Measurements from ENCODE around the gene VSTM4. TPM values are rescaled to one million over a fixed set of nuclear protein-coding genes. Genes with fewer than 3 reads are reported as not detected.
A peak's percentile ranks its signal among the peaks of the same experiment; 100 is the strongest.

VSTM4 gene
- polyA plus RNA-seq, 3 donors: 14.0 to 14.3 (median 14.2) TPM

GRCh38 chr10:49034925-49035324, 80.4 kb downstream of the VSTM4 start:
- no peak for DNase-seq (ENCODE audit: extremely low read depth in 1 of 11, low read depth in 9 of 11, low spot score in 4 of 11)

GRCh38 chr10:49033939-49034338, 81.4 kb downstream of the VSTM4 start:
- DNase-seq (ENCODE audit: extremely low read depth in 1 of 11, low read depth in 9 of 11, low spot score in 4 of 11): no peak

GRCh38 chr10:49029666-49030065, 85.7 kb downstream of the VSTM4 start:
- no peak for DNase-seq (ENCODE audit: extremely low read depth in 1 of 11, low read depth in 9 of 11, low spot score in 4 of 11)

GRCh38 chr10:49028639-49029038, 86.7 kb downstream of the VSTM4 start:
- DNase-seq (ENCODE audit: extremely low read depth in 1 of 11, low read depth in 9 of 11, low spot score in 4 of 11): no peak

- DNase-seq (ENCODE audit: extremely low read depth in 1 of 11, low read depth in 9 of 11, low spot score in 4 of 11): no peak
Observed at GRCh38 chr10:49025347-49025983, 89.9 kb downstream of the VSTM4 start.

DNA sequence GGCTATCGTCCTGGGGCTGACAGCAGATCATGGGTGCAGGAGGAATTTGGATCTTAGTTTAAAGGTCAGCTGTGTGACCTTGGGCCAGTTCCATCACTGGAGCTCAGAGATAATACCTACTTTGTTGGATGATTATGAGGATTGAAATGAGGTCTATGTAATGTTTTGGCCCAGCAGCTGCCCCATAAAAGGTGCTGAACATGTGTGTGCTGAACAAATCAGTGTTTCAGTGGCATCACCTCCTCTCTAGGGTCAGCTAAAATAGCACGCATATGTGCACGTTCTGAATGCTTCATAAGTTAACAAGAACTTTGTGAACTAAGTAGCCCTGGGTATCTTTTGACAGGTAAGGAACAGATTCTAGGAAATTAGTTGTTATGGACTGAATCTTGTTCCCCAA, 90.8 kb downstream of the VSTM4 start:
- DNase-seq (ENCODE audit: extremely low read depth in 1 of 11, low read depth in 9 of 11, low spot score in 4 of 11): no peak

- peak in 1 of 11 donors; percentile 19 for DNase-seq (ENCODE audit: extremely low read depth in 1 of 11, low read depth in 9 of 11, low spot score in 4 of 11)
Observed at GRCh38 chr10:49023752-49024151, 91.6 kb downstream of the VSTM4 start.

DNA sequence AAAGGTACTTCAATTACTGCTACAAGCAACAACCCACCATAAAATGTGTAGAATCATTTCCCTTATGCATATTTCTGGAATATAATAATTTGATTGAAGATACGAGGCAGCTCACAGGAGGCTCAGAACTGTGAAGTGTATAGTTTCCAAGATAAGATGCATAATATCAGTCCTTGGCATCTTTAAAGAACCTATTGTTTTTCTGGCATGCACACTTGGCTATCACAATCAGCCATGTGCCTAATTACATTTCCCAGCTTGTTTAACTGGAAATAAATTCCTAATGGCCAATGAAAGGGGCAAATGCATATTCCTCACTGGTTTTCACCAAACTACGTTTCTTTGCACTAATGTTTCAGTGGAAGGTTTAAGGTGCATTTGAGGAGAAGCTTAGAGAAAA, 92.3 kb downstream of the VSTM4 start:
- DNase-seq (ENCODE audit: extremely low read depth in 1 of 11, low read depth in 9 of 11, low spot score in 4 of 11): no peak

DNA sequence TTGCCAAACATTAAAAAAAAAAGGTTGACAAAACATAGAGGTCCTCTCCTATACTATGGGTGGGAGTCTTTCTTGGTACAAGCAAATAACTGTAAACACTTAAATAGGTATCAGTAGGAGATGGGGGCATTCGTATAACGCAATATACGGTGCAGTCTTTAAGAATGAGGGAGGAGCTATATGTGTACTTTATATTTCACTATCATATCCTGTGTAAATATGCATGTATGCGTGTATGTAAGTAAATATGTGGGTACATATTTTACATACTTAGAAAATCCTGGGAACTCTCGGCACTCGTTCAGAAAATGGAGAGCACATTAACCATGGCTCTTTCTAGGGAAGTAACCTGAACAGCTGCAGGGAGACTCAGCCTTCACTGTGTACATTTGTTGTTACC, 93.6 kb downstream of the VSTM4 start:
- no peak for DNase-seq (ENCODE audit: extremely low read depth in 1 of 11, low read depth in 9 of 11, low spot score in 4 of 11)

DNA sequence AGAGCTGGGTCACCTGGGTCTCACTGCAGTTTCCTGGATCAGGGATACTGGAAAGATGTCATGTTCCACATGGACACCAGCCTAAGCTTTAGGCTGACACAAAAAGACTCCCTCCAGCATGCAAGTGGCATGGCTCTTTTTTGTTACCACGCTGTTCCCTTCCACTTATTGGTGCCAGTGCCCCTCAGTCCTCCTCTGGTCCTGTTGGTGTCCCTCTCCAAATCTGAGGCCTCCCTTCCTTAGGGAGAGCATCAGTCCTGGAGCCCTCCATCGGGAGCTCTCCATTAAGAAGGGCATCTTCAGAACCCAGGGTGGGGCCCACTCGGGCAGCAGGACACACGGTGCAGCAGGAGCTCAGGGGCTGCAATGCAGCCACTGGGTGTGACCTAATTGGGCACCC, 99.6 kb downstream of the VSTM4 start:
- no peak for DNase-seq (ENCODE audit: extremely low read depth in 1 of 11, low read depth in 9 of 11, low spot score in 4 of 11)

DNA sequence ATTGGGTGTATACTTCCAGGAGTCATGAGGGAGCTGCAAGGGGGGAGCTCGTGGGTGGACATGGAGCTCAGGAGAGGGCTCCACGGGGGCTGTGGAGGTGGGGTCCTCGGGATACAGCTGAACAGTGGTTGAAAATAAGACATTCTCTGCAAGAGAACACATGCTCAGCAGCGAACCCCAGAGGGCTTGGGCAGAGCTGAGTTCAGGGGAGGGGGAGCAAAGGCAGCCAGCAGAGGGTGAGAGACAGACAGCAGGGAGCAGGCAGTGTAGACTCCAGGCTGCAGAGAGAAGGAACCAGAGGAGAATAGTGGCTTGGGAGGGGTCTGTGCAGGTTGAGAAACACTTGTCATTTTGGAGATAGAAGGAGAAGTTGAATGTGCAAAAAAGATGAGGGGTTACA, 102.7 kb downstream of the VSTM4 start:
- no peak for DNase-seq (ENCODE audit: extremely low read depth in 1 of 11, low read depth in 9 of 11, low spot score in 4 of 11)

GRCh38 chr10:49011756-49012155, 103.6 kb downstream of the VSTM4 start:
- DNase-seq (ENCODE audit: extremely low read depth in 1 of 11, low read depth in 9 of 11, low spot score in 4 of 11): no peak

GRCh38 chr10:49010865-49011264, 104.5 kb downstream of the VSTM4 start:
- no peak for DNase-seq (ENCODE audit: extremely low read depth in 1 of 11, low read depth in 9 of 11, low spot score in 4 of 11)

- DNase-seq (ENCODE audit: extremely low read depth in 1 of 11, low read depth in 9 of 11, low spot score in 4 of 11): no peak
Observed at GRCh38 chr10:49010295-49010694, 105.0 kb downstream of the VSTM4 start.

DNA sequence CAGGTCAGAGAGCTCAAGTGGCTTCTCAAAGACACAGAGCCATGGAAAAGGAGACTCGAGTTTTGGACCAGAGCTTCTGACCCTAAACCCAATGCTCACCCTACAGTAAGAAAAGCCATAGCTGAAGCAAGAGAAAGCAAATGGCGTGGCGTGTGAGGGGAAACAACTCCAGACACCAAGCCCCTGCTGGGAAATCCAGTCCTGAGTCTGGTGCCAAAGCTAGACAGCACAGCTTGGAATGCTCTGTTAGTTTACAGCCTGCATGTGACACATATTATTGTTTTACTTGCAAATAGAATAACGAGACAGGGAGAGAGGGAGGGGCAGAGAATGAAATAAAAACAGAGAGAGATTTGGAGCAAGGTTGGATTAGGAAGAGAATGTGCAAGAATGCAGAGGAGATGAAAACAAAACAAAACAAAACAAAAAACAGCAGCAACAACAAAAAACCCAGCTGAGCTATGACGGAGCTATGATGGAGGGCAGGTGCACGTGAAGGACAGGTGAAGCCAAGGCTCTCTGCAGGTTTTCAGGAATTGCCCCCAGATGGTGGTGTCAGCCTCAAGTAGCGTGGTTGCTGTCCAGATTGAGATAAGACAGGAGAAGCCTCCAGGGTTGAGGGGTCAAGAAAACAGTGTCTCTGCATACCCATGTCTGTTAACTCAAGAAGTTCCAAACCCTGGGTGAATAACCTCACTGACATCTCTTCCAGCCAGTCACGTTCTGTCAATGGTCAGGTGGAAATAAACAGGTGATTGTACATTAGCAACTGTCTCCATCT, 105.9 kb downstream of the VSTM4 start:
- DNase-seq (ENCODE audit: extremely low read depth in 1 of 11, low read depth in 9 of 11, low spot score in 4 of 11): peak in 8 of 11 donors; percentile 36 to 74 (median 59)

GRCh38 chr10:49008505-49009198, 106.7 kb downstream of the VSTM4 start:
- no peak for DNase-seq (ENCODE audit: extremely low read depth in 1 of 11, low read depth in 9 of 11, low spot score in 4 of 11)

- no peak for DNase-seq (ENCODE audit: extremely low read depth in 1 of 11, low read depth in 9 of 11, low spot score in 4 of 11)
Observed at GRCh38 chr10:49008091-49008490, 107.2 kb downstream of the VSTM4 start.

DNA sequence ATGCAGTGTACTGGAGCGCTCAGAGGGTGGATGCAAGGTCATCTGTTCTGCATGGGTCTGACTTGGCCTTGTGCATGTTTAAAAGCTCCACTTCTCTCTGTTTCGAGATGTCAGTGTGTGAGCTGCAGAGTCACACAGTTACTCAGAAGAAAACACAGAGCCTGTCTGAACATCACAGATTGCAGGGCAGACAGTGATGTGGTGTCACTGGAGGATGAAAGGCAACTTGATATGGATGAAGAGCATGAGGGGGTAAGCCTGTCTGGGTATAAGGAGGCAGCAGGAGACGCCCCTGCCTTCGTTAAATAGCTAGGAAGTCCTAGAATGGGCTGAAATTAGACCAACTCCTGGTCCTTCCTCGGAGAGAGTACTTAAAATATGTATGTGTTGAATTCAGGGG, 108.2 kb downstream of the VSTM4 start:
- DNase-seq (ENCODE audit: extremely low read depth in 1 of 11, low read depth in 9 of 11, low spot score in 4 of 11): no peak

GRCh38 chr10:49005270-49005669, 110.1 kb downstream of the VSTM4 start:
- no peak for DNase-seq (ENCODE audit: extremely low read depth in 1 of 11, low read depth in 9 of 11, low spot score in 4 of 11)

Measured in renal cortex interstitium (tissue), 11 donors.